Pulmonary artery endothelial cell (primary cell): ENCODE measurements around the gene ZFYVE21. TPM values are rescaled to one million over a fixed set of nuclear protein-coding genes. Genes with fewer than 3 reads are reported as not detected.

Experiments
- DNase-seq: peaks from one replicate; pipeline ENCODE4 v3.0.0-alpha.2; 2011; ENCODE audit warnings: low read depth, low spot score
- total RNA-seq: library from RNA; depleted of rRNA; stranded (reverse); fragments of >200 nt; gene quantifications from 2 replicates; pipeline ENCODE4 v1.2.3, GENCODE V29; 2014

ZFYVE21 gene
- total RNA-seq, 1 donor from 2014 or later, result 65.8 TPM

DNA sequence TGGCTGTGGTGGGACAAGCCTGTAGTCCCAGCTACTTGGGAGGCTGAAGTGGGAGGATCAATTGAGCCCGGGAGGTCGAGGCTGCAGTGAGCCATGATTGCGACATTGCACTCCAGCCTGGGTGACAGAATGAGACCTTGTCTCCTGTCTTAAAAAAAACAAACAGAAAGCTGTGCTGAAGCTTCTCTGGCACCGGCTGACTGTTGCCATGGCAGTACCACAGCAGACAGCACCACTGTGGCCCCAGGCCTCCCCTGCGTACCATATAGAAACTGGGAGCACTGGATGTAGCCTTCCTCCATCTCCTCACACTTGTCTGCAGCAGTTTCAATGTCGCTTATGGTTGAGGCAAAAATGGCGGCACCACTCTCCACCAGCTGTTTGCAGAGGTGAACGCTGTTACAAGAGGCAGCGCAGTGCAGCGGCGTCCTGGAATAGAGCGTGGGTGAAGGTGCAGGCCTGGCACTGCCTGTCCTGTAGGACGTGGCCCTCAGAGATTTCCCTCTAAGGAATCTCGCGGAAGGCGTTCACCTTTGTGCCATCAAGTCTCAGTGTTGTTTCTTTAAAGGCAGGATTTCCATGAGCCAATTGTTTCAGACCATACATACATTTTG lies 21.9 kb downstream of the ZFYVE21 start:
- DNase-seq, result no peak

- DNase-seq, result no peak
These were observed 22.6 kb downstream of the ZFYVE21 start for GRCh38 chr14:103738166-103738565.

GRCh38 chr14:103738701-103739451 lies 23.3 kb downstream of the ZFYVE21 start:
- no peak for DNase-seq

DNA sequence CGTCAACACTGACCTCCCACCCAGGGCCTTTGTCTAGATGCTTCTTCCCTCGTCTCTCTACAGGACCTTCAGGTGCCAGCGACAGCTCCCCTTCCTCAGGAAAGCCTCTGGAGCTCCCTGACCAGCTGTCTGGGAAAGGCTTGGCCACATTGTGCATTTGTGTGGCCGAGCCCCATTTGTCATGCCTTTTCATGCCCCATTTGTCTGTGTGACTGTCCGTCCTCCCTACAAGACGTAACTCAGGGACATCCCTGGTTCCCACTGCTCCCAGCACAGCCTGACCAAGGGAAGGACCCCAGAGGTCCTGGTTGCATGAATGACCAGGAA lies 23.8 kb downstream of the ZFYVE21 start:
- DNase-seq, result no peak

- DNase-seq, result no peak
These were observed 24.3 kb downstream of the ZFYVE21 start for GRCh38 chr14:103739793-103740501.

DNA sequence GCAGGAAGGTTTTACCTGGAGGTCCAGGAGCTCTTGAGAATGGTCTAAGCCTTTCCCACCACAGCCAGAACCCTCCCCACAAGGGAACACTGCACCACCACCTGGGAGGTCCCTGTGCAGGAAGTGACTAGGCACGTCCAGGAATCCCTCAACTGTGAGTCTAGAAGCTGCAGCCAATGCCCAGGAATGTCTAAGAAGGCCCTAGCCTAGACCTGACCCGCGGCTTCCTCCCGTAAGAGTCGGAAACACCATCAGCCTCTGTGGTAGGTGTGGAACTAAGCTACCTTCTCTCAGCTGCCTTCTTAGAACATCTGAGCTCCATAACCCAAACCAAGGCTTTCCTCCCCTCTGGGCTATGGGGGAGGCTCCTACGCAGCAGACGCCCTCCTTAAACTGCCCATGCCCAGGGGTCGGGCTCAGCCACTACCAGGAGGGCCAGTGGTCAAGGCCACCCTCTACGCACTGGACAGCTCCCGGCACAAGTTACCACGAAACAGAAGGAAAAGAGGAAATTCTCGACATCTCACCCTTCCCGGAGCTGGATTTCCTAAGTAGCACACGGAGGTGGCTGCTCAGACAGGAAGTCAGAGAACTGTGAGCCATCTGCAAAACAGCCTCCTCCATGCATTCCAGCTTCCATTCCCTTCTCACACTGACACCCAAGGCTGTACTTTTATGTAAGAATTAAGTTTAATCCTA lies 25.5 kb downstream of the ZFYVE21 start:
- no peak for DNase-seq

- DNase-seq, result no peak
These were observed 26.3 kb downstream of the ZFYVE21 start for GRCh38 chr14:103741876-103742275.

- DNase-seq, result no peak
These were observed 27.1 kb downstream of the ZFYVE21 start for GRCh38 chr14:103742499-103743255.

- DNase-seq, result no peak
These were observed 28.1 kb downstream of the ZFYVE21 start for GRCh38 chr14:103743691-103744090.

GRCh38 chr14:103744621-103745395 lies 29.2 kb downstream of the ZFYVE21 start:
- DNase-seq, result no peak

- no peak for DNase-seq
These were observed 29.8 kb downstream of the ZFYVE21 start for GRCh38 chr14:103745424-103745823.

GRCh38 chr14:103746701-103747100 lies 31.1 kb downstream of the ZFYVE21 start:
- DNase-seq, result no peak

GRCh38 chr14:103748534-103748857 lies 32.9 kb downstream of the ZFYVE21 start:
- DNase-seq, result no peak

GRCh38 chr14:103749452-103749851 lies 33.8 kb downstream of the ZFYVE21 start:
- no peak for DNase-seq

DNA sequence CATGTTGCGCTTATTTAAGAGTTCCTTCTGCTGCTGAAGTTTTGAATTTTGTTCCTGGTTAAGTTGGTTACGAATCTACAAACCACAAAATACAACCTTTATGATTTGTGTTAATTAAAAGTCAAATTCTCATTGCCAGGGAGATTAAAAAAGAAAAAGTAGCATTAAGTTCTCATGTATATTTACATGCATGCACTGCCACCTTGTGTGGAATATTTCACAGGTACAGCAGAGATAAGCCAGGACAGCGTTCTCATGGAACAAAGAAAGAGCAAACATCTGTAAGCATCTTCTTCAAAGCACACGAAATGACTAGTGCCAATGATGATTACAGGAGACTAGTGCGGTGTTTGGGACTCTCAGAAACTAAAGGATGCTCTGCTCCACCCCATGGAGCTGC lies 34.2 kb downstream of the ZFYVE21 start:
- no peak for DNase-seq

- DNase-seq, result no peak
These were observed 38.2 kb downstream of the ZFYVE21 start for GRCh38 chr14:103753774-103754173.

- DNase-seq, result no peak
These were observed 39.5 kb downstream of the ZFYVE21 start for GRCh38 chr14:103755060-103755459.

- DNase-seq, result no peak
These were observed 42.6 kb downstream of the ZFYVE21 start for GRCh38 chr14:103758059-103758776.

GRCh38 chr14:103762036-103762435 lies 46.4 kb downstream of the ZFYVE21 start:
- no peak for DNase-seq

DNA sequence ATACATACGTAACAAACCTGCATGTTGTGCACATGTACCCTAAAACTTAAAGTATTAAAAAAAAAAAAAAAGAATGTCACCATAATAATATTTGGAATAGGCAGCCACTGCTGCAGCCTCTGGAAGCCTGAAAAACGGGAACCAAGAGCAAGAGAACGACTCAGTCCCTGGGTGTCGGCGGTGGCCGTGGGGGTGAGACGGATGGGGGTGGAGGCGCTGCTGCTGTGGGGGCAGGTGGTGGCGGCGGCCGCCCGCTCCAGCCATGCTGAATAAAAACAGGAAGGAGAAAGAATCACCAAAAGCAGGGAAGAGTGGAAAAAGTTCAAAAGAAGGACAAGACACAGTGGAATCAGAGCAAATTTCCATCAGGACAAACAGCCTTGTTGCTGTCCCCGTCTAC lies 46.9 kb downstream of the ZFYVE21 start:
- DNase-seq, result no peak
